T-cell (primary cell): ENCODE data around the gene HHEX. TPM values are rescaled to one million over a fixed set of nuclear protein-coding genes. Genes with fewer than 3 reads are reported as not detected.

ENCODE experiments used
- total RNA-seq, 35 experiments: library from RNA in 6 of 35; stranded (reverse) in 6 of 35; fragments of 120-200 nt in 1 of 35; gene quantifications; one replicate each; pipeline versions ENCODE4 v1.2.1 to v1.2.4 and lab custom pipeline; 2013 to 2026

Gene HHEX
- total RNA-seq, 5 donors from 2014 or later (not counting 1 experiment from before 2014, with no cell fraction given): 1.3 to 5.8 (median 3.6) TPM

Other genes with a start within 250 kb of the HHEX start
- gene IDE, start 115.9 kb upstream of the HHEX start, total RNA-seq: 10 to 100 TPM; 24.7 to 31.8 (median 27.2) TPM
- gene KIF11, start 96.8 kb upstream of the HHEX start, total RNA-seq: 1 to 10 TPM; 1.2 to 2.0 (median 1.6) TPM
- 10 to 100 TPM in 2 of 5 donors, 1 to 10 TPM in 3; 8.7 to 13.3 (median 9.7) TPM for gene EXOC6, start 158.6 kb downstream of the HHEX start, total RNA-seq